GM19455 (cell line): Measurements from ENCODE around the gene DOC2A.
A peak's percentile ranks its signal among the peaks of the same experiment; 100 is the strongest.

Experiments used
- ATAC-seq: cut with Tn5 transposase; IDR thresholded peaks from one replicate; pipeline ENCODE4 v1.9.1; 2021; ENCODE audit not compliant: unreplicated experiment

The DOC2A gene

DNA sequence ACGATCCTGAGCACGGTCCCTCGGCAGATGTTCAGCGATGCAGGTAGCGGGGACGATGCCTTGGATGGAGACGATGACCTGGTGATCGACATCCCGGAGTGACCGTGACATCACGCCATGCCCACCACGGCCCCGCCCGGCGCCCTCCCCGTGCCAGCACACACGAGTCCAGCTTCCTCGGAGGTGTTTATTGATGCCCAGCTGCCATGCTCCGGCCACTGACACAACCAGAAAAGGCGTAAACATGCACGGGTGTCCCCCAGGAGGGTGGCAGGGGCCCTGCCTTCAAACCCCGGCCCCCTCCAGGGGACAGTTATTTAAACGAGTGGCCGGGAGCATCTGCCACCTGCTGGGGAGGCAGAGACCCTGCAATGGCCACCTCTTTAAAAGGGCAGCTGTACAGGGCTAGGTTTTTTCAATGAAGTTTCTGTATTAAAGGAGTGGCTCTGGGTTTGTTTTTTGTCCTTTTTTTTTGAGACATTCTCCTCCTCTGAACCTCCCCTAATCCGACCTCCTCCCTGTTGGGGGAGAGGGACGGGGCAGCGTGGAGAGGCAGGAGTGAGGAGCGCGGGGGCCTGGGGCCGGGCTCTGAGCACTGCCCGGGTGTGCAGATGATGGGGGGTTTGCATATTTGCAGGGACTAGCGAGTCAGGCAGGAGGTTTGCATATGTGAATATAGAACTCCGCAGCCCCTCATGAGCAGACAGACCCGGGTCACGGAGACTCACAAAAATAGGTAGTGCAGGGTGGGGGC is 5.3 kb downstream of the DOC2A start:
- ATAC-seq, result no peak

GRCh38 chr16:30004811-30005242 is 6.0 kb downstream of the DOC2A start:
- ATAC-seq, result no peak

- ATAC-seq, result no peak
These were observed 6.4 kb downstream of the DOC2A start for GRCh38 chr16:30004424-30004776.

DNA sequence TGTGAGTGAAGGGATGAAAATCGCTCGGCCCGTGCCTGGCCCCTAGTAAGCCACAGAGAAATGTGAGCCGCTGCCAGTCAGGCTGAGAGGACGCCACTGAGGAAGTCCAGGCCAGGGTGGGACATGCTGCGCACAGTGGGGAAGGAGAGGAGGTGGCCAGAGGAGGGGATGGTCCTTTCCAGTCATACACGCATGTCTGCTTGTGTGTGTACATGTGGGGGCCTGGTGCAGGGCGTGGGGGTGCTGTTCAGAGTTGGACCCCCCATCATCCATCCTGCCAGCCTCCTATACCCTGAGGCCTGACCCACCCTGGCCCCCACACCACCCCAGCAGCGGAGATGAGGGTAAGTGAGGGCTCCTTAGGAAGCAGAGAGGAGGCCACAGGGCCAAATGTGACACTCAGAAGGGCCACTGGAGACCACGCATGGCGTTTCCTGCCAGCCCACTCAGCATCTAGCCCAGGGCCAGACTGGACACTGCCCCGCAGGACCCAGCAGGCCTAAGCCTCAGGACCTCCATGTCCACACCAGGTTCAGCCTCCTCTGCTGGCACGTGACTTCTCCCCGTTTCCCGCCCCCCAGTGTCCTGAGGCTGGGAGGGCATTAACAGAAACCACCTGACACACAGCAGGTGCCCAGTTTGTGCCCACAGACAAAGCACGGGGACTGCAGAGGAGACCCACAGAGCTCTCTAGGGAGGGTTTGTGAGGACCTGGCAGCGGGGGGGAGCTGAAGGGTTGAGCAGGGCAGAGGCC is 7.0 kb downstream of the DOC2A start:
- ATAC-seq, result no peak

DNA sequence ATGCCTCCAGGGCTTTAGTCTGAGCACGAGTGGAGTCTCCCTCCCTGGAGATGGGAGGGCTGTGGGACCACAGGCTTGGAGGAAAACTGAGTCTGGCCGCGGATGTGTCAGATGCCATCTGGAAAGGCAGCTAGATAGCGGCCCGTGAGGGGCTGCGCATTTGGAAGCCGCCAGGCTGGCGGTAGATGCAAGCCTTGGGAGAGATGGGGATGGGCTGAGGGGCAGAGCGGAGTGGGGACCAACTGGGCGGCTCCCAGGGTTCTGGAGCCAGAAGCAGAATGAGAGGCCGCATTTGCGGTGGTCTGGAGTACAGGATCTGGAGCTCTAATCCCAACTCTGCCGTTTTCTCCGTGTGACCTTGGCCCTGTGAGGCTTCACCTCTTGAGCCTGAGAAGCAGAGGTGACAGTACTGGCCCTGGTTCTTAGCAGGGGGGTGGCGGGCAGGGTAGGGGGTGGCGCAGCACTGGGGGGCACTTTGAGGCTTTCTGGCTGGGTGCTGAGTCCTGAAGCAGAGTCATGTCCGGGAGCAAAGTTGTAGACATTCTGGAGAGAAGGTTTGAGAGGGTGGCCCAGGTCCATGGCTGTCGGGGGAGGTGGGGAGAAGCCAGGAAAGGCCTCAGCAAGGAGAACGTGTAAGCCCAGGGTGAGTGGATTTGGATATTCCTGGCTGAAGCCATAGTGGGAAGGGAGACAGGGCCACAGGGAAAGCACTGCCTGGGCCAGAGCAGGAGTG is 8.0 kb downstream of the DOC2A start:
- no peak for ATAC-seq

DNA sequence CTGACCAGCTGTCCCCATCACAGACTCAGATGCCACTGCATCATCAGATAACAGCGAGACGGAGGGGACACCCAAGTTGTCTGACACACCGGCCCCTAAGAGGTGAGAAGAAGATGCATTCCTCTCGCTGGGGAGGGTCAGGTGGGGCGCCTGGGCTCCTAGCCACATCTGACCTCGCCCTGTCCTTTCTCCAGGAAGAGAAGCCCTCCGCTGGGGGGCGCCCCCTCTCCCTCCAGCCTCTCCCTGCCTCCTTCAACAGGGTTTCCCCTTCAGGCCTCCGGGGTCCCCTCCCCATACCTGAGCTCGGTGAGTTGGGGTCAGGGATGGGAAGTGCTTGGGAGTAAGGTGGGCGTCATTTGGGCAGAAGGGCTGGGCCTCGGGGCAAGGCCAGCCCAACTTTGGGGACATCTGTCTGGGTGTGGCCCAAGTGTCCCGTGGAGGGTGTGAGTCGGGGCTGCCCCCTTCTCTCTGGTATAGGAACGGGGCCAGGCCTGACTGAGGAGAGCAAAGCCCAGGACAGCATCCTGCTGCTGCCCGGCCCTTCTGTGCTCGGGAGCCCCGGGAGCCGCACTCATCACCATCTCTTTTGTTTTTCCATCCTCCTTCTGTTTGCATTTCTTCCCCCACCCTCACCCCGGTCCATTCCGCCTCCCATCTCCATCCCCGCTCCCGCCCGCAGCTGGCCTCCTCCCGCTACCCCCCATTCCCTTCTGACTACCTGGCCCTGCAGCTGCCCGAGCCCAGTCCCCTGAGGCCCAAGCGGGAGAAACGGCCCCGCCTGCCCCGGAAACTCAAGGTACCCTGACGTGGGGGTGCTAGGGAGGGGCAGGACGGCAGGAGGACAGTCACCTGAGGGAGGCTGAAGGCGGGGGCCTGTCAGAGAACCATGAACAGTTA is 9.8 kb downstream of the DOC2A start:
- no peak for ATAC-seq

DNA sequence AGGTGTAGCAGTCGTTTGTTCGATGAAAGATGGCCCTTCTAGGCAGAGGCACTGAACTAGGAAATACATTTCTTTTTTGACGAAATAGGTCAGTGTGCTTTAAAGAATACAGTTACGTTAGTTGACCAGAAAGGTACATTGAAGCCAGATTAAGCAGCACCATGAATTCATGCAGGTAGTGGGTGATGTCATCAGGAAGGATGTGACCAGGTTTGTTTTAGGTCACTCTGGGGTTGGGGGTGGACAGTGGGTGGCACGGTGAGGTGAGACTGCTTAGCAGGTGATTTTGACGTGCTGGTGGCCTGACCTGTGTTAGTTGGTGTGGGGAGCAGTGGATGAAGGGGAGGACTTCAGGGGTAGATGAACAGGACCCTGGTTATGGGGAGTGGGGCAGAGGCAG is 11.2 kb downstream of the DOC2A start:
- ATAC-seq, result no peak

- no peak for ATAC-seq
These were observed 14.0 kb downstream of the DOC2A start for GRCh38 chr16:29996766-29997250.

GRCh38 chr16:29995911-29996765 is 14.7 kb downstream of the DOC2A start, which contains the start of gene INO80E:
TSS of gene INO80E (plus strand) at chr16:29996241. CDS start at chr16:29996311, 70 bp downstream.
- peak; percentile 90 for ATAC-seq

GRCh38 chr16:29995324-29995910 is 15.4 kb downstream of the DOC2A start, which contains the start of gene HIRIP3:
TSS of gene HIRIP3 (minus strand) at chr16:29995617. CDS start at chr16:29995605, 12 bp downstream.
- peak; percentile 49 for ATAC-seq

- ATAC-seq, result peak; percentile 42
These were observed 16.1 kb downstream of the DOC2A start for GRCh38 chr16:29994600-29995323.

DNA sequence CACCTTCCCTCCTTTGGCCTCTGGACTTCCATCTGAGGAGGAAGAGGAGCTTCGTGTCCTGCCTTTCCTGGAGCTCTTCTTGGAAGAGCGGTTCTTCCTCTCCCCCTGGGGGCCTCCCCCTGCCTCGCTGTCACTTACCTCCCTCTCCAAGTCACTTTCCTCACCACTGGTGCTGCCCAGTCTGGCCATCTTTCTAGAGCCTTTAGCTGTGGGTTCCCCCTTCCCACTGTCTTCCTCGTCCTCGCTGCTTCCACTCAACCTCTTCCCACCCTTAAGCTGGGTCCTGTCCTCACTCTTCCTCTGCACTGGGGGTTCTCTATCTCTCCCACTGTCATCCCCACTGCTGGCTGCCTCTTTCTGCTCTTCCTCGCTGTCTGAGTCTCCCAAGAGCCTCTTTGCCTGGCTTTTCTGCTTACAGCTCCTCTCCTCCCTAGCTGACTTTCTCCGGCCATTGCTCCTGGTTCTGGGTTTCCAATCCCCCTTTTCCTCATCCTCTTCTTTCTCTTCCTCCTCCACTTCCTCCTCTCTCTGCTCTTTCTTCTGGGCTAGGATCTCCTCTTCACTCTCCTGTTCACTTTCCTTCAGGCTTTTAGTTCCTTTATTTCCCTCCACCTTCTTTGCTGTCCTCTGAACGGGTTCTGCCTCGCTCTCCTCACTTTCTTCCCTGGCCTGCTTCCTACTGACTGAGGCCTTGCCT is 16.8 kb downstream of the DOC2A start:
- no peak for ATAC-seq

DNA sequence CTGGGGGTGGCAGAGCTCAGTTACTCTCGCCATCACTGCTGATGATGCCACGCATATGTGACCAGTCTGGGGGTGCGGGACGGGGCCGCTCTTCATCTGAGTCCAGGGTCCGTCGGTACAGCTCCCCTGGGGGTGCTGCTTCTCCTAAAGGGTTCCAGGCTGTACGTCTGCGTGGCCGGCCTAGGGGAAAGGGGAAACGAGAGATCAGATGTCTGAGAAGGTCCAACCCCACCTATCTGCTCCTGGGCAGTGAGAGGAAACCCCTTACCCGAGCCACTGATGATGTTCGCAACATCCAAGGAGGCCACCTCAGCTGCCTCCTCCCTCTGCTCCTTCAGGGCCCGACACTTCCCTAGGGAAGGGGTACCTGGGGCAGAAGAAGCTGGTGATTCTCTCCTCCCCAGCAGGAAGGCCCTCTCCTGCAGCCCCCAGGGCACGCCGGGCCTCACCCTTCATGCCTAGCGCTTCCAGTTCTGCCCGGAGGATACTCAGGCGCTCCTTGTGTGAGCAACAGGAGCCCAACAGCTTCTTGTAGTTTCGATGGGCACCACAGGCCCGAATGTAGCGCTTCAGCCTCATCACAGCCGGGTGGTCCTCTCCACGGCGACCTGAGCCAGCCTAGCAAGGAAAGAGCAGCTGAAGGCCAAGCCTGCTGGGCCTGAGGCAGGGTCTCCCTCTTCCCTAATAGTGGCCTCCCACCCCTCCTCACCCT is 17.5 kb downstream of the DOC2A start:
- ATAC-seq, result no peak

DNA sequence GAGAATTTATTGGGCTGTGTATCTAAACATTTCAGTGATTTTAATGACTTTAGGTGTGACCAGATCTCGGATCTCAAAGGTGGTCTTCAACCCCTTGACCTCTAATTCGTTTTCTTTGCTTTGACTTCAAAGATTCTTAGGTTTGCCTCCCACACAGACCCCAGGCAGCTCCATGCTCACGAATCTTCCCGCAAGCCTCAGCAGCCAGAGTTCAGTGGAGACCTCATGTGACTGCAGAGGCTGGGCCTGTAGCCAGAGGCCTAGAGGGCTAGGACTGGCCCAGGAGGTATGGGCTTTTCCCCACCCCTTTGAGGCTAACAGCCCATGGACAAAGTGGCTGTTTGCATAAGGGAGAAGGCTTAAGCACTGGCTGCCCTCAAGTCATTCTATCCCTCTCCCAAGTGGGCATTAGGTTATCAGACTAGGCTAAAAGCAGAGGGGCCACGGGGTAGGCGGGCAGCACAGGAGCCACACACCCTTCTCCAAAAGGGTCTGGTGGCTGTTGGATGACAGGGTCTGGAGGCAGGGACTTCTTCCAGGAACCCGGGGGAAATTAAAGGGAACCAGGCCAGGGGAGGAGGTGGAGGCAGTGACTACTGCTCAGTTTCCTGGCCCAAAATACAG is 18.4 kb downstream of the DOC2A start:
- no peak for ATAC-seq

GRCh38 chr16:29991571-29991904 is 19.3 kb downstream of the DOC2A start:
- ATAC-seq, result no peak

DNA sequence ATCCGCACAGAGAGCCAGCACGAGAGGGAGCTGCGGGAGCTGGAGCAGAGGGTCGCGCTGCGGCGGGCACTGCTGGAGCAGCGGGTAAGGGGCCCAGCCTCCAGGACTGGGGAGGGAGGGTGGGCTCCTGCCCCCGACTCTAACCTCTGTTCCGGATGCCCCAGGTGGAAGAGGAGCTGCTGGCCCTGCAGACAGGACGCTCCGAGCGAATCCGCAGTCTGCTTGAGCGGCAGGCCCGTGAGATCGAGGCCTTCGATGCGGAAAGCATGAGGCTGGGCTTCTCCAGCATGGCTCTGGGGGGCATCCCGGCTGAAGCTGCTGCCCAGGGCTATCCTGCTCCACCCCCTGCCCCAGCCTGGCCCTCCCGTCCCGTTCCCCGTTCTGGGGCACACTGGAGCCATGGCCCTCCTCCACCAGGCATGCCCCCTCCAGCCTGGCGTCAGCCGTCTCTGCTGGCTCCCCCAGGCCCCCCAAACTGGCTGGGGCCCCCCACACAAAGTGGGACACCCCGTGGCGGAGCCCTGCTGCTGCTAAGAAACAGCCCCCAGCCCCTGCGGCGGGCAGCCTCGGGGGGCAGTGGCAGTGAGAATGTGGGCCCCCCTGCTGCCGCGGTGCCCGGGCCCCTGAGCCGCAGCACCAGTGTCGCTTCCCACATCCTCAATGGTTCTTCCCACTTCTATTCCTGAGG is 19.8 kb downstream of the DOC2A start:
- no peak for ATAC-seq
